AG10803 (cell line): ENCODE results near the gene ASNSD1.

Source experiments
- DNase-seq: peaks from one replicate; pipeline ENCODE4 v3.0.0; 2010; ENCODE audit warnings: low read depth
- H3K4me3 ChIP-seq: 2 replicates; pipeline ENCODE4 v1.5.1; 2011; ENCODE audit warnings: mild to moderate bottlenecking, low read length, control low read depth
- TF ChIP-seq, protein P1 (sequence below): conservative IDR thresholded peaks from 2 replicates; pipeline ENCODE4 v1.5.1; 2011; ENCODE audit warnings: mild to moderate bottlenecking, low read length, control low read depth, inconsistent platforms

Gene ASNSD1

DNA sequence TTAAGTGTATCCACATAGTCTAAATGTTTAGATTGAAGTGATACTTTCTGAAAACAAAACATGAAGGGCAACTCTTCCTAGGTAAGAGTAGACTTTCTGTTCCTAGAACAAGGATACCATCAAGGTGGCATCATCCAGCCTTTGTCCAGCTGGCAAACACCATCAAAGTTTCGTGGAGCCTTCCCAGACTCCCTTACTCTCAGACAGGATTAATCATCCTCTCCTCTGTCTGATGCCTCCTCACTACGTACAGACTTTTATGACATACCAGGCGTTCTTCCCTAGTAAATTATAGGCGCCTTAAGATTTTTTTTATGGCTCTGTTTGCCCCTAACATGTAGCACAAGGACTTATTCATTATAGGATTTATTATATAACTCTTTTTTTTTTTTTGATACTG, 29.4 kb upstream of the ASNSD1 start:
- TF ChIP-seq, protein P1, sequence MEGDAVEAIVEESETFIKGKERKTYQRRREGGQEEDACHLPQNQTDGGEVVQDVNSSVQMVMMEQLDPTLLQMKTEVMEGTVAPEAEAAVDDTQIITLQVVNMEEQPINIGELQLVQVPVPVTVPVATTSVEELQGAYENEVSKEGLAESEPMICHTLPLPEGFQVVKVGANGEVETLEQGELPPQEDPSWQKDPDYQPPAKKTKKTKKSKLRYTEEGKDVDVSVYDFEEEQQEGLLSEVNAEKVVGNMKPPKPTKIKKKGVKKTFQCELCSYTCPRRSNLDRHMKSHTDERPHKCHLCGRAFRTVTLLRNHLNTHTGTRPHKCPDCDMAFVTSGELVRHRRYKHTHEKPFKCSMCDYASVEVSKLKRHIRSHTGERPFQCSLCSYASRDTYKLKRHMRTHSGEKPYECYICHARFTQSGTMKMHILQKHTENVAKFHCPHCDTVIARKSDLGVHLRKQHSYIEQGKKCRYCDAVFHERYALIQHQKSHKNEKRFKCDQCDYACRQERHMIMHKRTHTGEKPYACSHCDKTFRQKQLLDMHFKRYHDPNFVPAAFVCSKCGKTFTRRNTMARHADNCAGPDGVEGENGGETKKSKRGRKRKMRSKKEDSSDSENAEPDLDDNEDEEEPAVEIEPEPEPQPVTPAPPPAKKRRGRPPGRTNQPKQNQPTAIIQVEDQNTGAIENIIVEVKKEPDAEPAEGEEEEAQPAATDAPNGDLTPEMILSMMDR, result no peak
- DNase-seq, result no peak
- no peak overlapping the region for H3K4me3 ChIP-seq

- no peak overlapping the region for H3K4me3 ChIP-seq
- no peak for DNase-seq
- TF ChIP-seq, protein P1, result peak; percentile 42
These were observed 27.9 kb upstream of the ASNSD1 start for GRCh38 chr2:189633392-189633811.

DNA sequence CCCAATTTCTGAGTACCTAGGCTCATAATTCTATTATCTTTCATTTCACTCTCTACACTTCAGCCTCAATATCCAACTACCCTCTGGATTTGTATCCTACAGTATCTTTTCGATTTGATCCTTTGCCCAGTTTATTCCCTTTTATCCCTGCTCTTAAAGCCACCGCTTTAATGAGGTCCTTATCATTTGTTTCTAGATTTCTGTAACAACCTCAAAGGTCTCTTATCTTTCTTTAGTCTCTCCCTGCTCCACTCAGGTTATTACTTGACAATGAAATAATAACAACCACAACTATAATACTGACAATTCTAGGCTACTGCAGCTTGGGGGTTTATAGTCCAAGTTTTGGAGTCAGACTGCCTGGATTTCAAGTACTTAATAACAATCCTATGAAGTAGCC, 25.9 kb upstream of the ASNSD1 start:
- TF ChIP-seq, protein P1, result no peak
- no peak overlapping the region for H3K4me3 ChIP-seq
- DNase-seq, result no peak

GRCh38 chr2:189638301-189639006, 22.8 kb upstream of the ASNSD1 start:
- TF ChIP-seq, protein P1, result no peak
- DNase-seq, result no peak

DNA sequence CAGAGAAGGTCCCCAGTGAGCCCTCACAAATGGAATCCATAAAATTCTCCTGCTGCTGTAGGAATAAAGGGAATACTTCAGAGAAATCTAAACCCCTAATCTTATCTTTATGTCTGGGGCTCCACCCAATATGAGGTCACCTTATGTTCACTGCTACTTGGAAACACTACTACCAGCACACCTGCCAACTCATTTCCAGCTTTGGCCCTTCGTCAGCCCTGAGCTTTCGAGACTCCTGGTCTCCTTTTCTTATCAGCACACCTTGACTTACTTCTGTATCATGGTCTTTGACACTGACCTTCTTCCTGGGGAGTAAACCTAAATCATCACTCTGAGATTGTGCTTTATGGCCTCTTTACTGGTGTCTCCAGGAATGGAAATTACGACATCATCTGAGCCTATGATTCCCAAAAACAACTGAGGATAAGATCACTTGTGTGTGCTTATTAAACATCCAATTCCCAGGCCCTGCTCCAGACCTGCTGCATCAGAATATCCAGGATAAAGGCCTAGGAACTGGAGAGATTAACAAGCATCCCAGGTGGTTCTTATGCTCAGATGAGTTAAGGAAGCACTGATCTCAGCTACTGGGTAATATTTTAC, 22.2 kb upstream of the ASNSD1 start:
- TF ChIP-seq, protein P1, result no peak
- H3K4me3 ChIP-seq, result no peak overlapping the region
- no peak for DNase-seq

More at GRCh38 chr2:189638301-189639006, 22.8 kb upstream of the ASNSD1 start:
- no peak overlapping the region for H3K4me3 ChIP-seq

- TF ChIP-seq, protein P1, result no peak
- no peak for DNase-seq
- H3K4me3 ChIP-seq, result no peak overlapping the region
These were observed 20.3 kb upstream of the ASNSD1 start for GRCh38 chr2:189641002-189641401.

GRCh38 chr2:189641590-189641989, 19.7 kb upstream of the ASNSD1 start:
- TF ChIP-seq, protein P1, result no peak

More at GRCh38 chr2:189641590-189641989, 19.7 kb upstream of the ASNSD1 start:
- DNase-seq, result no peak
- H3K4me3 ChIP-seq, result no peak overlapping the region
